Stimulated activated CD8-positive, alpha-beta memory T cell treated with anti-CD3 and anti-CD28 coated beads, Interleukin-4, amount 100 ng/mL, for 48 hours (primary cell): ENCODE data around the gene ECHDC1.
A peak's percentile ranks its signal among the peaks of the same experiment; 100 is the strongest.
"Not testable (repeated sequence)": the region's sequence is repeated elsewhere in the genome, so short reads cannot be mapped to it uniquely, and the experiment has no call there.

ENCODE experiments used
- DNase-seq: peaks from one replicate; pipeline ENCODE4 v3.0.0-alpha.2; 2020

The ECHDC1 gene

GRCh38 chr6:127341471-127342202 lies 1.8 kb downstream of the ECHDC1 start:
- DNase-seq: no peak

GRCh38 chr6:127340171-127340570 lies 3.2 kb downstream of the ECHDC1 start:
- DNase-seq: no peak

- no peak for DNase-seq
Observed at GRCh38 chr6:127338936-127339335, 4.5 kb downstream of the ECHDC1 start.

GRCh38 chr6:127332383-127332961 lies 10.9 kb downstream of the ECHDC1 start:
- DNase-seq: no peak

- DNase-seq: not testable (repeated sequence)
Observed at GRCh38 chr6:127331256-127331655, 12.2 kb downstream of the ECHDC1 start.

- no peak for DNase-seq
Observed at GRCh38 chr6:127328043-127328609, 15.3 kb downstream of the ECHDC1 start.

- no peak for DNase-seq
Observed at GRCh38 chr6:127319686-127320085, 23.7 kb downstream of the ECHDC1 start.

- no peak for DNase-seq
Observed at GRCh38 chr6:127317388-127318128, 25.9 kb downstream of the ECHDC1 start.

GRCh38 chr6:127305741-127306140 lies 37.7 kb downstream of the ECHDC1 start:
- DNase-seq: no peak

- DNase-seq: no peak
Observed at GRCh38 chr6:127303917-127304316, 39.5 kb downstream of the ECHDC1 start.

GRCh38 chr6:127302728-127303660 lies 40.4 kb downstream of the ECHDC1 start:
- DNase-seq: peak; percentile 47

- no peak for DNase-seq
Observed at GRCh38 chr6:127301199-127301700, 42.2 kb downstream of the ECHDC1 start.

GRCh38 chr6:127300411-127300810 lies 43.0 kb downstream of the ECHDC1 start:
- DNase-seq: no peak

GRCh38 chr6:127299522-127300240 lies 43.7 kb downstream of the ECHDC1 start:
- DNase-seq: no peak

GRCh38 chr6:127298475-127298874 lies 44.9 kb downstream of the ECHDC1 start:
- no peak for DNase-seq

GRCh38 chr6:127297502-127298070 lies 45.8 kb downstream of the ECHDC1 start:
- no peak for DNase-seq

- no peak for DNase-seq
Observed at GRCh38 chr6:127291495-127291894, 51.9 kb downstream of the ECHDC1 start.

GRCh38 chr6:127290391-127291265 lies 52.8 kb downstream of the ECHDC1 start:
- no peak for DNase-seq

- DNase-seq: no peak
Observed at GRCh38 chr6:127289934-127290333, 53.5 kb downstream of the ECHDC1 start.

GRCh38 chr6:127288705-127289104 lies 54.7 kb downstream of the ECHDC1 start:
- DNase-seq: no peak
